GF-D8 (cell line): ENCODE measurements around the gene EHMT1.
"Not testable (repeated sequence)": the region's sequence is repeated elsewhere in the genome, so short reads cannot be mapped to it uniquely, and the experiment has no call there.

Experiments
- DNase-seq: peaks from one replicate; lab custom pipeline; 2025; lab: John Stamatoyannopoulos, UW

The EHMT1 gene

GRCh38 chr9:137762414-137763061 is 143.7 kb downstream of the EHMT1 start:
- no peak for DNase-seq

GRCh38 chr9:137763271-137763955 is 144.6 kb downstream of the EHMT1 start:
- no peak for DNase-seq

- DNase-seq = no peak
Observed at GRCh38 chr9:137764171-137764671, 145.4 kb downstream of the EHMT1 start.

GRCh38 chr9:137764981-137765380 is 146.2 kb downstream of the EHMT1 start:
- DNase-seq = no peak

GRCh38 chr9:137765536-137765935 is 146.7 kb downstream of the EHMT1 start:
- no peak for DNase-seq

GRCh38 chr9:137771580-137771979 is 152.8 kb downstream of the EHMT1 start:
- DNase-seq = no peak

- no peak for DNase-seq
Observed at GRCh38 chr9:137772281-137772873, 153.6 kb downstream of the EHMT1 start.

- DNase-seq = no peak
Observed at GRCh38 chr9:137774775-137775386, 156.1 kb downstream of the EHMT1 start.

GRCh38 chr9:137776306-137776995 is 157.6 kb downstream of the EHMT1 start:
- no peak for DNase-seq

- no peak for DNase-seq
Observed at GRCh38 chr9:137777761-137778160, 159.0 kb downstream of the EHMT1 start.

- no peak for DNase-seq
Observed at GRCh38 chr9:137778336-137778735, 159.5 kb downstream of the EHMT1 start.

GRCh38 chr9:137778914-137779313 is 160.1 kb downstream of the EHMT1 start:
- no peak for DNase-seq

- DNase-seq = not testable (repeated sequence)
Observed at GRCh38 chr9:137780031-137780430, 161.2 kb downstream of the EHMT1 start.

- no peak for DNase-seq
Observed at GRCh38 chr9:137781906-137782585, 163.2 kb downstream of the EHMT1 start.

GRCh38 chr9:137783521-137783920 is 164.7 kb downstream of the EHMT1 start:
- no peak for DNase-seq

- DNase-seq = no peak
Observed at GRCh38 chr9:137784046-137784445, 165.2 kb downstream of the EHMT1 start.

GRCh38 chr9:137784641-137785513 is 166.1 kb downstream of the EHMT1 start:
- no peak for DNase-seq

- DNase-seq = no peak
Observed at GRCh38 chr9:137785704-137786161, 166.9 kb downstream of the EHMT1 start.

GRCh38 chr9:137786511-137786920 is 167.7 kb downstream of the EHMT1 start:
- DNase-seq = no peak

- DNase-seq = no peak
Observed at GRCh38 chr9:137787381-137787780, 168.6 kb downstream of the EHMT1 start.
